OCI-LY3 (cell line): ENCODE measurements around the gene EFHD1.
"Not testable (repeated sequence)": the region's sequence is repeated elsewhere in the genome, so short reads cannot be mapped to it uniquely, and the experiment has no call there.

Experiments used
- H2AFZ ChIP-seq: fragments of 200-600, 300-600 bp; shearing (Covaris generic); 2 replicates; pipeline ENCODE4 v1.6.0; 2014; ENCODE audit warnings: antibody characterized with exemption, low read depth, low read length
- H3K27ac ChIP-seq: fragments of 200-600, 300-600 bp; sonication (generic); 2 replicates; pipeline ENCODE4 v1.5.1; 2014; ENCODE audit warnings: mild to moderate bottlenecking, low read length, moderate library complexity, mixed read lengths
- H3K27me3 ChIP-seq: fragments of 200-600, 300-600 bp; sonication (generic); 2 replicates; pipeline ENCODE4 v1.6.1; 2014; ENCODE audit warnings: low read depth, low read length, mixed read lengths
- H3K36me3 ChIP-seq: fragments of 200-600, 300-600 bp; sonication (generic); replicated peaks from 2 replicates; pipeline ENCODE3; 2014; ENCODE audit warnings: low read depth, low read length, mixed read lengths
- H3K4me1 ChIP-seq: fragments of 300-600, 200-600 bp; sonication (generic); 2 replicates; pipeline ENCODE4 v1.6.1; 2014; ENCODE audit warnings: low read length, mixed read lengths
- H3K4me2 ChIP-seq: fragments of 200-600, 300-600 bp; sonication (generic); 2 replicates; pipeline ENCODE4 v1.6.1; 2014; ENCODE audit warnings: low read length, mixed read lengths
- H3K4me3 ChIP-seq: fragments of 300-600, 200-600 bp; sonication (generic); 2 replicates; pipeline ENCODE4 v1.5.1; 2014; ENCODE audit warnings: antibody characterized with exemption, mild to moderate bottlenecking, low read length, moderate library complexity
- H3K79me2 ChIP-seq: fragments of 300-600, 200-600 bp; shearing (Covaris generic); 2 replicates; pipeline ENCODE4 v1.6.1; 2014; ENCODE audit warnings: mild to moderate bottlenecking, low read length, mixed read lengths
- H3K9ac ChIP-seq: fragments of 300-600, 200-600 bp; shearing (Covaris generic); 2 replicates; pipeline ENCODE4 v1.6.0; 2014; ENCODE audit warnings: mild to moderate bottlenecking, low read length, moderate library complexity
- H3K9me3 ChIP-seq: fragments of 200-600, 300-600 bp; shearing (Covaris generic); 2 replicates; pipeline ENCODE4 v1.6.1; 2014; ENCODE audit warnings: low read length, mixed read lengths; ENCODE audit not compliant: insufficient read depth
- H4K20me1 ChIP-seq: fragments of 200-600, 300-600 bp; sonication (generic); 2 replicates; pipeline ENCODE4 v1.6.1; 2016; ENCODE audit warnings: low read length, mixed read lengths; ENCODE audit not compliant: insufficient read depth
- EZH2phosphoT487 ChIP-seq: fragments of 200-600 bp; shearing (Covaris generic); IDR thresholded peaks from 2 replicates; pipeline ENCODE4 v1.6.1; 2018; ENCODE audit warnings: antibody characterized with exemption, mixed run types, low read depth
- TF ChIP-seq, protein P1 (sequence below): fragments of 200-600, 300-600 bp; sonication (generic); IDR thresholded peaks from 2 replicates; pipeline ENCODE4 v1.5.1; 2014; ENCODE audit warnings: antibody characterized with exemption, low read length, low read depth

Gene EFHD1

GRCh38 chr2:232680006-232680405 lies 46.6 kb downstream of the EFHD1 start:
- H4K20me1 ChIP-seq, result no peaks in the 10 kb centered on the region
- no peak overlapping the region for H2AFZ ChIP-seq
- no peaks in the 10 kb centered on the region for H3K27me3 ChIP-seq
- no peaks in the 10 kb centered on the region for H3K9me3 ChIP-seq
- H3K9ac ChIP-seq, result no peak overlapping the region
- TF ChIP-seq, protein P1, sequence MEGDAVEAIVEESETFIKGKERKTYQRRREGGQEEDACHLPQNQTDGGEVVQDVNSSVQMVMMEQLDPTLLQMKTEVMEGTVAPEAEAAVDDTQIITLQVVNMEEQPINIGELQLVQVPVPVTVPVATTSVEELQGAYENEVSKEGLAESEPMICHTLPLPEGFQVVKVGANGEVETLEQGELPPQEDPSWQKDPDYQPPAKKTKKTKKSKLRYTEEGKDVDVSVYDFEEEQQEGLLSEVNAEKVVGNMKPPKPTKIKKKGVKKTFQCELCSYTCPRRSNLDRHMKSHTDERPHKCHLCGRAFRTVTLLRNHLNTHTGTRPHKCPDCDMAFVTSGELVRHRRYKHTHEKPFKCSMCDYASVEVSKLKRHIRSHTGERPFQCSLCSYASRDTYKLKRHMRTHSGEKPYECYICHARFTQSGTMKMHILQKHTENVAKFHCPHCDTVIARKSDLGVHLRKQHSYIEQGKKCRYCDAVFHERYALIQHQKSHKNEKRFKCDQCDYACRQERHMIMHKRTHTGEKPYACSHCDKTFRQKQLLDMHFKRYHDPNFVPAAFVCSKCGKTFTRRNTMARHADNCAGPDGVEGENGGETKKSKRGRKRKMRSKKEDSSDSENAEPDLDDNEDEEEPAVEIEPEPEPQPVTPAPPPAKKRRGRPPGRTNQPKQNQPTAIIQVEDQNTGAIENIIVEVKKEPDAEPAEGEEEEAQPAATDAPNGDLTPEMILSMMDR, result no peak
- no peak for TF ChIP-seq EZH2phosphoT487
- no peaks in the 10 kb centered on the region for H3K36me3 ChIP-seq
- H3K4me1 ChIP-seq, result no peaks in the 10 kb centered on the region
- H3K79me2 ChIP-seq, result no peaks in the 10 kb centered on the region
- no peak overlapping the region for H3K4me3 ChIP-seq
- no peak overlapping the region for H3K4me2 ChIP-seq
- no peak overlapping the region for H3K27ac ChIP-seq

- Histone ChIP-seq H3K79me2 (no peaks in the 10 kb centered on the region), H3K9me3 (no peaks in the 10 kb centered on the region), H2AFZ (no peak overlapping the region), H3K4me1 (no peaks in the 10 kb centered on the region), H3K27me3 (no peaks in the 10 kb centered on the region), H3K36me3 (no peaks in the 10 kb centered on the region), H3K27ac (no peak overlapping the region), H3K4me3 (no peak overlapping the region), H3K4me2 (no peak overlapping the region), H4K20me1 (no peaks in the 10 kb centered on the region), H3K9ac (no peak overlapping the region)
- TF ChIP-seq, protein P1, result no peak
- no peak for TF ChIP-seq EZH2phosphoT487
Measured at GRCh38 chr2:232681527-232681926, 48.1 kb downstream of the EFHD1 start.

- no peak for TF ChIP-seq EZH2phosphoT487
- TF ChIP-seq, protein P1, result no peak
- Histone ChIP-seq H4K20me1 (no peaks in the 10 kb centered on the region), H3K27me3 (no peaks in the 10 kb centered on the region), H3K4me2 (no peak overlapping the region), H3K9ac (no peak overlapping the region), H2AFZ (no peak overlapping the region), H3K4me3 (no peak overlapping the region), H3K4me1 (no peaks in the 10 kb centered on the region), H3K79me2 (no peaks in the 10 kb centered on the region), H3K9me3 (no peaks in the 10 kb centered on the region), H3K27ac (no peak overlapping the region), H3K36me3 (no peaks in the 10 kb centered on the region)
Measured at GRCh38 chr2:232683368-232683767, 50.0 kb downstream of the EFHD1 start.

DNA sequence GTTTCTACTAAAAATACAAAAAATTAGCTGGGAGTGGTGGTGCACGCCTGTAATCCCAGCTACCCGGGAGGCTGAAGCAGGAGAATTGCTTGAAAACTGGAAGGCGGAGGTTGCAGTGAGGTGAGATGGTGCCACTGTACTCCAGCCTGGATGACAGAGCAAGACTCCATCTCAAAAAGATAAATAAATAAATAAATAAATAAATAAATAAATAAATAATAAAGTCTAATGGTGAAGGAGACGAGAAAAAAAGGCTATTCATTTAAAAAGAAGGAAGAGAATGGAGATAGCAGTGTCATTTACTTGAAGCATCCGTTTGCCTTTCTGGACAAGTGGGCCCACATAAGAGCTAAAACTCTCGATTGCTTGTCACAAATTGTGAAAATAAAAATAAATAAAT lies 52.0 kb downstream of the EFHD1 start:
- H3K27me3 ChIP-seq, H4K20me1 ChIP-seq, H3K36me3 ChIP-seq, H3K4me2 ChIP-seq, H3K27ac ChIP-seq, H3K9me3 ChIP-seq, H2AFZ ChIP-seq, H3K79me2 ChIP-seq, H3K4me1 ChIP-seq, H3K9ac ChIP-seq, H3K4me3 ChIP-seq: not testable (repeated sequence)
